NCI-H748 (cell line): ENCODE data around the gene TRIM32.
A peak's percentile ranks its signal among the peaks of the same experiment; 100 is the strongest.
"Not testable (repeated sequence)": the region's sequence is repeated elsewhere in the genome, so short reads cannot be mapped to it uniquely, and the experiment has no call there.

Experiments used
- DNase-seq: peaks from one replicate; lab custom pipeline; 2025; ENCODE audit not compliant: unreplicated experiment; lab: John Stamatoyannopoulos, UW

Gene TRIM32

GRCh38 chr9:116673375-116673774, 13.7 kb upstream of the TRIM32 start:
- DNase-seq = no peak

- no peak for DNase-seq
These were observed 12.7 kb upstream of the TRIM32 start for GRCh38 chr9:116674210-116674980.

GRCh38 chr9:116683535-116683934, 3.6 kb upstream of the TRIM32 start:
- no peak for DNase-seq

- DNase-seq = no peak
These were observed 1.9 kb upstream of the TRIM32 start for GRCh38 chr9:116685166-116685565.

- no peak for DNase-seq
These were observed 970 bp upstream of the TRIM32 start for GRCh38 chr9:116686135-116686534.

- no peak for DNase-seq
These were observed 422 bp upstream of the TRIM32 start for GRCh38 chr9:116686693-116687073.

- peak; percentile 42 for DNase-seq
These were observed 640 bp downstream of the TRIM32 start for GRCh38 chr9:116687754-116688135.

GRCh38 chr9:116688806-116689485, 1.8 kb downstream of the TRIM32 start:
- DNase-seq = no peak

GRCh38 chr9:116689486-116690032, 2.5 kb downstream of the TRIM32 start:
- DNase-seq = no peak

- DNase-seq = not testable (repeated sequence)
These were observed 3.7 kb downstream of the TRIM32 start for GRCh38 chr9:116690805-116691204.

- DNase-seq = no peak
These were observed 4.5 kb downstream of the TRIM32 start for GRCh38 chr9:116691607-116692006.

GRCh38 chr9:116692616-116693015, 5.5 kb downstream of the TRIM32 start:
- DNase-seq = no peak

GRCh38 chr9:116693233-116693731, 6.2 kb downstream of the TRIM32 start:
- no peak for DNase-seq

- no peak for DNase-seq
These were observed 7.7 kb downstream of the TRIM32 start for GRCh38 chr9:116694785-116695291.

GRCh38 chr9:116695438-116695837, 8.3 kb downstream of the TRIM32 start:
- DNase-seq = no peak

- DNase-seq = no peak
These were observed 10.3 kb downstream of the TRIM32 start for GRCh38 chr9:116697362-116697761.

- no peak for DNase-seq
These were observed 10.8 kb downstream of the TRIM32 start for GRCh38 chr9:116697887-116698286.

GRCh38 chr9:116700279-116700678, 13.2 kb downstream of the TRIM32 start:
- DNase-seq = no peak

GRCh38 chr9:116700882-116701865, 14.1 kb downstream of the TRIM32 start:
- DNase-seq = peak; percentile 75

GRCh38 chr9:116701940-116702642, 15.0 kb downstream of the TRIM32 start:
- no peak for DNase-seq
